GM12872 (cell line): ENCODE results near the gene SLC6A18.

Source experiments
- TF ChIP-seq, protein P1 (sequence below): IDR thresholded peaks from 3 replicates; pipeline ENCODE4 v1.5.1; 2011; ENCODE audit warnings: low read depth, mild to moderate bottlenecking, low read length, moderate library complexity; ENCODE audit not compliant: insufficient read depth

Gene SLC6A18

GRCh38 chr5:1272201-1272600 lies 47.0 kb downstream of the SLC6A18 start:
- TF ChIP-seq, protein P1, sequence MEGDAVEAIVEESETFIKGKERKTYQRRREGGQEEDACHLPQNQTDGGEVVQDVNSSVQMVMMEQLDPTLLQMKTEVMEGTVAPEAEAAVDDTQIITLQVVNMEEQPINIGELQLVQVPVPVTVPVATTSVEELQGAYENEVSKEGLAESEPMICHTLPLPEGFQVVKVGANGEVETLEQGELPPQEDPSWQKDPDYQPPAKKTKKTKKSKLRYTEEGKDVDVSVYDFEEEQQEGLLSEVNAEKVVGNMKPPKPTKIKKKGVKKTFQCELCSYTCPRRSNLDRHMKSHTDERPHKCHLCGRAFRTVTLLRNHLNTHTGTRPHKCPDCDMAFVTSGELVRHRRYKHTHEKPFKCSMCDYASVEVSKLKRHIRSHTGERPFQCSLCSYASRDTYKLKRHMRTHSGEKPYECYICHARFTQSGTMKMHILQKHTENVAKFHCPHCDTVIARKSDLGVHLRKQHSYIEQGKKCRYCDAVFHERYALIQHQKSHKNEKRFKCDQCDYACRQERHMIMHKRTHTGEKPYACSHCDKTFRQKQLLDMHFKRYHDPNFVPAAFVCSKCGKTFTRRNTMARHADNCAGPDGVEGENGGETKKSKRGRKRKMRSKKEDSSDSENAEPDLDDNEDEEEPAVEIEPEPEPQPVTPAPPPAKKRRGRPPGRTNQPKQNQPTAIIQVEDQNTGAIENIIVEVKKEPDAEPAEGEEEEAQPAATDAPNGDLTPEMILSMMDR, result no peak

GRCh38 chr5:1273745-1274144 lies 48.6 kb downstream of the SLC6A18 start:
- TF ChIP-seq, protein P1, result no peak

DNA sequence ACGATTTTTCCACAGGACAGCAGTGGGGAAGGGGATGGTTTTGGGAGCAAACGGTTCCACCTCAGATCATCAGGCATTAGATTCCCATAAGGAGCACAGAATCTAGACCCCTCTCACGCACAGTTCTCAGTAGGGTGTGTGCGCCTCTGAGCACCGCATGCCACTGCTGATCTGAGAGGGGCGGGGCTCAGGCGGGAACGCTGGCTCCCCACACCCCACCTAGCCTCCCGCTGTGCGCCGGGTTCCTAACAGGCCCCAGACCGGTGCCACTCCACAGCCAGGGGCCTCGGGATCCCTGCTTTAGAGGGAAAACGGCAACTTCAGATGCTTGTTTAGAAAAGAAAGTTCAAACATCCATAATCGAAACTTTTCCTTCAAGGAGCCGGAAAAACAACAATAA lies 49.3 kb downstream of the SLC6A18 start:
- TF ChIP-seq, protein P1, result no peak

DNA sequence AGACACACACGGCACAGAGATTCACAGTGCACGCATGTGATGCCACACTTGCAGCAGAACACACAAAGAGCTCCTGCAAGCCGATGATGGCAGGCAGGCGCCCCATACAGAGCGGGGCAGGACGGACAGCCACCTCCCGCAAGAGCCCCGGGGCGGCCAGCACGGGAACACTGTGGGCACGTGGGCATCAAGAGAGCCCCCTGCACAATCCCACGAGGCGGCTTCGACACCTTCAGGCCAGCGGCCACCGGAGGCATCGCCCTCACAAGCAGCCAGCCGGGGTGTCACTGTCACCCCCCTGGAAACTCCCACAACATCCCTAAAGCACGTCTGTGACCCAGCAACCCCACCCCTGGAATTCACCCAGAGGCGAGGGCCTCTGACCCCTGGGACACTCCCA lies 51.7 kb downstream of the SLC6A18 start:
- TF ChIP-seq, protein P1, result no peak

DNA sequence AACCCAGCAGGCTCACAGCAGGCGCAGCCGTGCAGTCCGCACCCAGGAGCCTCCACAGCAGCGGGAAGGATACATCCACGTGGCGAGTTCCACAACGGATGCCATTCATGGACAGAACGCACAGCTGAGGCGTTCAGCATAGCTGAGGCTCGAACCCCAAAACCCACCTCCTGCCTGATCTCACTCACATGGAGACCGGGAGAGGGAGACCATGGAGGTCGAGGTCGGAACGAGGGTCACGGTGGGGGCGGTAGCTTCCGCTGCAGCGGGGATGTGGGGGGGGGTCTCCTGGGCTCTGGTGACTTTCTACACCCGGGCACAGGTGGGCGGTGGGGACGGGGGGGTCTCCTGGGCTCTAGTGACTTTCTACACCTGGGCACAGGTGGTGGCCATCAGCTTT lies 52.1 kb downstream of the SLC6A18 start:
- TF ChIP-seq, protein P1, result no peak

DNA sequence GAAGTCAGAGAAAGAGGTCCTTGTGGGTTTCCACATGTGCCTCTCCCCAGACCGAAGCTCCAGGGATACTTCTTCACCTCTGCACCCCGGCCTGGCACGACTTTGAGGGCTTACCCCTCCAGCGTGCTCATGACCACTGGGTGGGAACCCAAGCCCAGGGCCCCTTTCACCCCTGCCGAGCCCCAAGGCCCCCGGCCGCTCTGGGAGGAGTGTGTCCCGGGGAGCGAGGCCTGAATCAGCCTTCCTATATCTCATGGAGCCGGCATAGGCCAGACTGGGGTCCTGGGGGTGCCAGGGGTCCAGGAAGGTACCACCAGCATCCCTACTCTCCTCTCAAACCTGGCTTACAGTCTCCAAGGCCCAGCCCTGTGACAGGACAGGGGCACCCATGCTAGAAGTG lies 52.6 kb downstream of the SLC6A18 start:
- TF ChIP-seq, protein P1, result no peak

- TF ChIP-seq, protein P1, result no peak
Observed at GRCh38 chr5:1278216-1278615, 53.0 kb downstream of the SLC6A18 start.

DNA sequence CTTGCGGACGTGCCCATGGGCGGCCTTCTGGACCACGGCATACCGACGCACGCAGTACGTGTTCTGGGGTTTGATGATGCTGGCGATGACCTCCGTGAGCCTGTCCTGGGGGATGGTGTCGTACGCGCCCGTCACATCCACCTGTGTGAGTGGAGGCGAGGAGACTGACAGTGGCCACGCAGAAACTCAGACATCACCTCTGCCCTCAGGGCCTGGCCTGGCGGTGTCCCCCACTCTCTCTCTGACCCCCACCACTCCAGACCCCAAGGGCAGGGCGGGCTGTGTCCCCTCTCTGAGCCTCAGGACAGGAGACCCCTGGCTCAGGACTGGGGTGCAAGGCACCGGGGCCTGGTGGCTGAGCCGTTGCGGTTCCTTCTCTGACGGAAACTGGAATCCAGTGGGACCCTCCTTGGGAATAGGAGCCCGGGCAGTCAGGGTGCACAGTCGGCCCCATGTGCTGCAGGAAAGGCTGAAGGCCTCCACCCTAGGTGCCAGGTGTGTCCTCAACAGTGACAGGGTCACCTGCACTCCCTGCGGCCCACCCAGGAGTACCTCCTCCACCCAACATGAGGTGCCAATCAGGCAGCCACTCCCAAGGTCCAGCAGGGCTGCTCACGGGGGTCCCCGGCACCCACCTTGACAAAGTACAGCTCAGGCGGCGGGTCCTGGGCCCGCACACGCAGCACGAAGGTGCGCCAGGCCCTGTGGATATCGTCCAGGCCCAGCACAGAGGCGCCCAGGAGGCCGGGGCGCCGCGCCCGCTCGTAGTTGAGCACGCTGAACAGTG lies 53.7 kb downstream of the SLC6A18 start:
- TF ChIP-seq, protein P1, result no peak
